Subcutaneous abdominal adipose tissue (tissue), 5 donors: ENCODE data around the gene CACNA1H.

Source experiments
- H3K27ac ChIP-seq: one replicate; pipeline ENCODE4 v1.7.0; 2013; ENCODE audit warnings: low read depth, mild to moderate bottlenecking, inconsistent platforms, low read length, moderate library complexity
- H3K27me3 ChIP-seq, 5 donors: one replicate each; pipeline ENCODE4 v1.7.0; 2013; ENCODE audit warnings: low read length in 5 of 5, inconsistent platforms in 1 of 5; ENCODE audit not compliant: control insufficient read depth in 5 of 5, insufficient read depth in 4 of 5
- H3K36me3 ChIP-seq, 5 donors: one replicate each; pipeline ENCODE4 v1.7.0; 2013; ENCODE audit warnings: low read length in 5 of 5; ENCODE audit not compliant: control insufficient read depth in 5 of 5, insufficient read depth in 5 of 5
- H3K4me1 ChIP-seq, 5 donors: one replicate each; pipeline ENCODE4 v1.7.0; 2013; ENCODE audit warnings: low read length in 5 of 5, mild to moderate bottlenecking in 3 of 5, moderate library complexity in 1 of 5; ENCODE audit not compliant: control insufficient read depth in 5 of 5, insufficient read depth in 5 of 5
- H3K4me3 ChIP-seq, 5 donors: one replicate each; pipeline ENCODE4 v1.7.0; 2013; ENCODE audit warnings: low read length in 5 of 5, low read depth in 1 of 5
- H3K9ac ChIP-seq, 5 donors: one replicate each; pipeline ENCODE4 v1.7.0; 2013; ENCODE audit warnings: low read length in 5 of 5, mild to moderate bottlenecking in 4 of 5, moderate library complexity in 3 of 5
- H3K9me3 ChIP-seq, 5 donors: one replicate each; pipeline ENCODE4 v1.7.0; 2013; ENCODE audit warnings: low read length in 5 of 5; ENCODE audit not compliant: control insufficient read depth in 5 of 5
- donor health status: healthy.
- donor health status: healthy.
- donor health status: healthy.
- donor health status: healthy.
- donor health status: healthy.

CACNA1H gene

DNA sequence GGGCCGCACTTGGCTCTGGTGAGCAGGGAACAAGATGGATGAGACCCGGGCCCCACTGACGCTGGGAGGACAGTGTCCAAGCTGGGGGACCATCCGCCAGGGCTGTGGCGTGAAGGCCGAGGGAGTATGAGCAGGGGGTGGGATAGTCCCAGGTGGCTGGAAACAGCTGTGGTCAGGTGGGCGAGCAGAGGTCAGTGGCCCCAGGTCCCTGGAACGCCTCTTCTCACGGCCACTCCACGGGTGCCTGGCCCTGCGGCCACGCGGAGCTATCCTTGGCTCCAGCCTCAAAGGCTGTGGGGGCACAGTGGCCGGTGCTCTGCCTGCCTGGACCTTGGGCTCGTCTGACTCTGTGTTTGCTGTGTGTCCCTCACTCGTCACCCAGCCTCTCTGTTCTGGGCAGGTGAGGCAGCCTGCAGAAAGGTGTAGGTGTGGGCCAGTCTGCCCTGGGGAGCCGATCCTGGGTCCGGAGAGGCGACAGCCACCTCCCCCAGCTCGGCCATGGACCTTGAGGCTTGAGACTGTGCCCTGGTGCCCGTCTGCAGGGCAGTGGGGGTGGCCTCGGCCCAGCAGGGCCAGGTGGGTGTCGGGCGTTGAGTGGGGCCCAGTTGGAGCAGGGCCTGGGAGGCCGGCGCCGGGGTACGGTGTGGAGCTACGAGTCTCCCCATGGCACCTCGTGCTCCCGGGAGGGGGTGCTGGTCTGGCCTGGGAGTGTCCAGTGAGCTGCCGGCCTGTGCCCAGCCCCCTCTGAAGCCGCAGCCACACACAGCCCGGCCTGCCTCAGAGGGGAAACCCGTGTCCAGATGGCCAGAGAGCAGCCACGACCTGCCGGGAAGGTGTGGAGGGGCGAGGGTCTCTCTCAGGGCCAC is 10.0 kb downstream of the CACNA1H start:
- Histone ChIP-seq H3K9me3 (no peaks in the 10 kb centered on the region), H3K36me3 (no peaks in the 10 kb centered on the region), H3K9ac (no peak overlapping the region), H3K4me1 (peaks cover 0 to 3% (median 0%) of the 10 kb centered on the region in 5 donors), H3K27ac (no peak overlapping the region), H3K4me3 (no peak overlapping the region), H3K27me3 (peaks cover 33 to 52% (median 48%) of the 10 kb centered on the region in 5 donors)

DNA sequence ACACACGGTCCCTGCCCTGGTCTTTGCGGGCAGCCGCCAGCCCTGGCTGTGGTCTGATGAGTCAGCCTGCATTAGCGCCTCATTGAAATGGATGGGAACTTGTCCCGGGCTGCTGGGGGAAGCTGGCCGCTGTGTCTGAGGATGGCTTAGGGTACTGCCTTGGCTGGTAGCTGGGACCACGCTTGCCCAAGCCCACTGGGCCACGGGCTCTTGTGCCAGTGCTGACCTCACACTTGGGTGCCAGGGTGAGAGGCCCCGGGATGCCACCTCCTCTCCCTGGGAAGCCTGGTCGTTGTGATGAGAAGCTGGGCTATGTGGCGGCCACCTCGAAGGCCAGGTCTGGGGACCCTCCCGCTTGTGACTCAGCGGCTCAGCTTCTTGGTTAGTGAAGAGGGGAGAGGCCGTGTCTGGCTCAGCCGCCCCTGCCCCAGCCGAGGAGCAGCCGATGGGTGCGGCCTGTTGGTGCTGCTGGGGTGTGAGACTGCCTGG is 10.7 kb downstream of the CACNA1H start:
- Histone ChIP-seq H3K27ac (no peak overlapping the region), H3K36me3 (no peaks in the 10 kb centered on the region), H3K27me3 (peaks cover 28 to 51% (median 45%) of the 10 kb centered on the region in 5 donors), H3K9me3 (no peaks in the 10 kb centered on the region), H3K4me1 (peaks cover 0 to 3% (median 0%) of the 10 kb centered on the region in 5 donors), H3K4me3 (no peak overlapping the region), H3K9ac (no peak overlapping the region)

GRCh38 chr16:1164382-1164781 is 11.5 kb downstream of the CACNA1H start:
- no peak overlapping the region for H3K4me3 ChIP-seq
- no peak overlapping the region for H3K9ac ChIP-seq
- no peak overlapping the region for H3K27ac ChIP-seq
- no peaks in the 10 kb centered on the region for H3K36me3 ChIP-seq
- H3K27me3 ChIP-seq = peaks cover 23 to 45% (median 43%) of the 10 kb centered on the region in 5 donors
- peaks cover 0 to 3% (median 0%) of the 10 kb centered on the region in 5 donors for H3K4me1 ChIP-seq
- H3K9me3 ChIP-seq = no peaks in the 10 kb centered on the region

DNA sequence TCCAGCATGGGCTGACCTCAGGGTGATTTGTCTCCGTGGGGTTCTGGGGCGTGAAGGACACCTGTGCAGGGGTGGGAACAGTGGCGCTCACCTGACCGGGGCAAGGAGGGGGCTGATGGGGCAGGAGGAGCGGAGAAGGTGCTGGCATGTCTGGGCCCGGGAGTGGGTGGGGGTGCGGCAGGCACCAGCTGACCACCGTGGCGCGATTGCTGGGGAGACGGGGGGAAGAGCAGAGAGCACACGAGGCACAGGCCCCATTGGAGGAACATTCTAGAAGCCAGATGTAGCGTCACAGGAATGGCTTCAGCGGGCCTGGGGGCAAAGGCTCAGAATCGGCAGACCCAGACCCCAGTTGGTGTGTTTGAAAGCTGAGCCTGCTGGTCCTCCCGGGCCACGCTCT is 12.1 kb downstream of the CACNA1H start:
- H3K9me3 ChIP-seq = no peaks in the 10 kb centered on the region
- no peak overlapping the region for H3K27ac ChIP-seq
- no peak overlapping the region for H3K4me3 ChIP-seq
- no peaks in the 10 kb centered on the region for H3K4me1 ChIP-seq
- H3K27me3 ChIP-seq = peaks cover 24 to 43% (median 41%) of the 10 kb centered on the region in 5 donors
- no peak overlapping the region for H3K9ac ChIP-seq
- no peaks in the 10 kb centered on the region for H3K36me3 ChIP-seq

DNA sequence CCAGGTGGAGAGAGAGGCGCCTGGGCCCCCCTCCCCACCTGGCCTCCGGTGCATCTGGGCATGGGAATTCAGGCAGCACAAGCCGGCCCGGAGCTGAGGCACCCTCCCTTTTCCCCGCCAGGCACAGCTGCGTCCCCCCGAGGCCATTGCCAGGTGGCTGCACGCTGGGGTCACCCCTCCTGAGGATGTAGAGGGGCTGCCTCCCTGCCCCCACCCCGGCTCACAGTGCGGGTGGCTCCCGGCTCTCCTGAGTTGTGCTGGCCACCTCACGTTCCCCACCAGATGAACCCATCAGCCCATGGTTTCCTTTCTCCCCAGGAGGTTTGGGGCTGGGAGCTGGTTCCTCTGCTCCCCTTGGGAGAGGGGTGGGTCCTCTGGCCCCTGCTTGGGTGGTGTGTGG is 12.6 kb downstream of the CACNA1H start:
- no peak overlapping the region for H3K4me3 ChIP-seq
- H3K9me3 ChIP-seq = no peaks in the 10 kb centered on the region
- no peak overlapping the region for H3K9ac ChIP-seq
- H3K4me1 ChIP-seq = no peaks in the 10 kb centered on the region
- H3K27ac ChIP-seq = no peak overlapping the region
- H3K27me3 ChIP-seq = peaks cover 26 to 42% (median 40%) of the 10 kb centered on the region in 5 donors
- H3K36me3 ChIP-seq = no peaks in the 10 kb centered on the region

GRCh38 chr16:1167276-1168107 is 14.6 kb downstream of the CACNA1H start:
- Histone ChIP-seq H3K4me3 (no peak overlapping the region), H3K4me1 (no peaks in the 10 kb centered on the region), H3K27me3 (peaks cover 24 to 47% (median 38%) of the 10 kb centered on the region in 5 donors), H3K27ac (no peak overlapping the region), H3K9ac (no peak overlapping the region), H3K9me3 (no peaks in the 10 kb centered on the region), H3K36me3 (no peaks in the 10 kb centered on the region)

DNA sequence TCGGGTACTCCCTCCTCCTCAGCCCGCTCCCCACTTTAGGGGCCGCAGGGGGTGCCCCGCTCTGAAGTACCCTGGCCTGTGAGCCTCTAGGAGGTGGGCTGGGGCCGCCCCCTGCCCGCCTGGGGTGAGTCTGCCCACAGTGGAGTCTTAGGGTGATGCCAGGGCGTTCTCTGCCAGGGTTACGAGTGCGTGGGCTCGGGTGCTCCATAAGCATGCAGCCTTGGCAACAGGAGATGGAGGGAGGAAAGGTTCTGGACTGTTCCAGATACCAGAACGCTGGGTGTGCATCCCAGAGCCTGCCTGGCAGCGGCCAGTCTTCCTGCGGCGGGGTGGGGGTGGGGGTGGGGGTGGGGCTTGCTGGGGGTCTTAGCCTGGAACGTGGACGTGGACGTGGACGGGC is 15.9 kb downstream of the CACNA1H start:
- H3K4me1 ChIP-seq = no peaks in the 10 kb centered on the region
- no peak overlapping the region for H3K9ac ChIP-seq
- no peaks in the 10 kb centered on the region for H3K36me3 ChIP-seq
- H3K9me3 ChIP-seq = no peaks in the 10 kb centered on the region
- H3K27ac ChIP-seq = no peak overlapping the region
- no peak overlapping the region for H3K4me3 ChIP-seq
- peaks cover 19 to 41% (median 30%) of the 10 kb centered on the region in 5 donors for H3K27me3 ChIP-seq

DNA sequence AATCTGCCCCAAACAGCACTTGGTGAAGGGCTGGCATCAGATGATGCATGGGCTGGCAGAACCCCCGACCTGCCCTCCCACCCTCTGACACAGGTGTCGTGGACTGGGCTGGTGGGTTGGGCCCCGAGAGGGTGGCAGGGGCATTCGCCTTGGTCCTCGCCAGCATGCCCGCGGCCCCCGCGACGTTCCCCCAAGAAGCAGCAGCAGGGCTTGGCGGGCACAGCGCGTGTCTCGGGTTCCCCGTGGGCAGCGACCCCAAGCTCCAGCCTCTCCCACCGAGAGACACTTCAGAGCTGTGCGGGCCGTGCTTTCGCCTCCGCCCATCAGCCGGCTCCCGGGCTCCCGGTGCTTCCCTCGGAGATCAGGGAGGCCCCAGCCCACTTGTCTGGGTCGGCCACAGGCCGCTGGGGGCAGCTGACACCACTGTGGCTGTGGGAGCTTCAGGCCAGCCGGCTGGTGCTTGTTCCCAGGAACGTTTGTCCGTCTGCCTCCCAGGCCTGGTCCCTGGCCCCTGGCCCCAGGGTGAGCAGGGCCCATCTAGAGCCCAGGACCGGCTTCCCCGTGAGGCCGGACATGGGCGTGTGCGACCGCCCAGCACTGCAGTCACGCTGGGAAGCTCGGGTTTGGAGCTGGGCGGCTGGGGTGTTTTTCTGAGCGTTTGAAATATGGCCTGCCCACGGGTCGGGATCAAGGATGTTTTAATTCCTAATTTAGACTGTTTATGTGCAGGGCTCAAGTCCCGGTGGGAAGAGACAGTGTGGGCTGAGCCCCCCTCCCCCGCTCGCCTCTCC is 16.6 kb downstream of the CACNA1H start:
- H3K4me1 ChIP-seq = no peaks in the 10 kb centered on the region
- no peak overlapping the region for H3K4me3 ChIP-seq
- no peaks in the 10 kb centered on the region for H3K36me3 ChIP-seq

GRCh38 chr16:1170076-1170418 is 17.1 kb downstream of the CACNA1H start:
- Histone ChIP-seq H3K27ac (no peak overlapping the region), H3K9me3 (no peaks in the 10 kb centered on the region), H3K9ac (no peak overlapping the region), H3K27me3 (peaks cover 17 to 36% (median 32%) of the 10 kb centered on the region in 5 donors), H3K4me1 (no peaks in the 10 kb centered on the region), H3K4me3 (no peak overlapping the region), H3K36me3 (no peaks in the 10 kb centered on the region)

More for the DNA sequence above, 16.6 kb downstream of the CACNA1H start:
- Histone ChIP-seq H3K27ac (no peak overlapping the region), H3K9ac (no peak overlapping the region), H3K27me3 (peaks cover 17 to 36% (median 32%) of the 10 kb centered on the region in 5 donors), H3K9me3 (no peaks in the 10 kb centered on the region)
